IMR-90 (cell line): ENCODE measurements around the gene CADM3. TPM values are rescaled to one million over a fixed set of nuclear protein-coding genes. Genes with fewer than 3 reads are reported as not detected.

Experiments used
- ATAC-seq: fragments of 200-7000 bp; cut with Tn5 transposase; 2 replicates; pipeline ENCODE4 v1.9.1; 2020; ENCODE audit warnings: low read depth, mild to moderate bottlenecking, moderate library complexity
- Bru-seq: library from RNA; stranded (reverse); fragments of 400-500 nt; gene quantifications from one replicate; lab custom pipeline; 2021; lab: Mats Ljungman, UMichigan
- BruChase-seq, 2 experiments: library from RNA; stranded (reverse); fragments of 400-500 nt; gene quantifications; one replicate each; lab custom pipeline; 2021; lab: Mats Ljungman, UMichigan
- BruUV-seq: library from RNA; stranded (reverse); fragments of 400-500 nt; replicated peaks from 2 replicates; lab custom pipeline; 2021; lab: Mats Ljungman, UMichigan
- CTCF ChIA-PET: fragments of 300-600 bp; formaldehyde crosslinking; extraction: SDS; loops from one replicate; lab custom pipeline; 2021; ENCODE audit warnings: antibody characterized with exemption; lab: Yijun Ruan, JAX
- POLR2A ChIA-PET: fragments of 300-600 bp; sonication (Branson Sonifier 250); formaldehyde crosslinking; loops from one replicate; lab custom pipeline; 2022; ENCODE audit warnings: antibody characterized with exemption; ENCODE audit not compliant: unreplicated experiment; lab: Charles Lee
- DNase-seq: peaks from one replicate; pipeline ENCODE4 v3.0.0; 2013
- H2AFZ ChIP-seq: replicated peaks from 2 replicates; pipeline ENCODE3; 2013; ENCODE audit warnings: low read length, mild to moderate bottlenecking; ENCODE audit not compliant: poor library complexity
- H2AK5ac ChIP-seq: 2 replicates; pipeline ENCODE4 v1.6.1; 2013; ENCODE audit warnings: low read depth, low read length, inconsistent platforms
- H2AK9ac ChIP-seq: replicated peaks from 2 replicates; pipeline ENCODE3; 2013; ENCODE audit warnings: mild to moderate bottlenecking, low read depth, low read length, moderate library complexity; ENCODE audit not compliant: poor library complexity
- H2BK120ac ChIP-seq: 2 replicates; pipeline ENCODE4 v1.6.1; 2013; ENCODE audit warnings: low read depth, low read length, inconsistent platforms
- H2BK15ac ChIP-seq: 3 replicates; pipeline ENCODE4 v1.6.1; 2013; ENCODE audit warnings: low read depth, low read length, inconsistent platforms
- H2BK20ac ChIP-seq: 2 replicates; pipeline ENCODE4 v1.6.1; 2013; ENCODE audit warnings: low read depth, mild to moderate bottlenecking, inconsistent platforms, low read length, moderate library complexity
- H2BK5ac ChIP-seq: 2 replicates; pipeline ENCODE4 v1.6.1; 2013; ENCODE audit warnings: mild to moderate bottlenecking, low read depth, low read length, inconsistent platforms; ENCODE audit not compliant: poor library complexity, severe bottlenecking
- H3K14ac ChIP-seq: replicated peaks from 2 replicates; pipeline ENCODE4 v1.6.1; 2013; ENCODE audit warnings: low read depth, low read length, inconsistent platforms
- H3K18ac ChIP-seq: 2 replicates; pipeline ENCODE4 v1.6.1; 2013; ENCODE audit warnings: low read depth, low read length, control low read depth
- H3K23ac ChIP-seq: 2 replicates; pipeline ENCODE4 v1.6.1; 2013; ENCODE audit warnings: low read depth, low read length, inconsistent platforms
- H3K27ac ChIP-seq: 2 replicates; pipeline ENCODE4 v1.5.1; 2013; ENCODE audit warnings: mild to moderate bottlenecking, control low read depth, low read length; ENCODE audit not compliant: insufficient read depth
- H3K27me3 ChIP-seq: 2 replicates; pipeline ENCODE4 v1.6.1; 2013; ENCODE audit warnings: low read length; ENCODE audit not compliant: control insufficient read depth, insufficient read depth
- H3K36me3 ChIP-seq: 2 replicates; pipeline ENCODE4 v1.6.1; 2013; ENCODE audit warnings: low read length, mixed read lengths; ENCODE audit not compliant: control insufficient read depth, insufficient read depth
- H3K4ac ChIP-seq: 2 replicates; pipeline ENCODE4 v1.6.1; 2013; ENCODE audit warnings: low read depth, low read length, inconsistent platforms
- H3K4me1 ChIP-seq: 2 replicates; pipeline ENCODE4 v1.6.1; 2013; ENCODE audit warnings: low read length, mixed read lengths; ENCODE audit not compliant: control insufficient read depth, insufficient read depth
- H3K4me2 ChIP-seq: 2 replicates; pipeline ENCODE4 v1.6.1; 2013; ENCODE audit warnings: low read depth, mild to moderate bottlenecking, control low read depth, low read length, moderate library complexity
- H3K4me3 ChIP-seq: 2 replicates; pipeline ENCODE4 v1.5.1; 2013; ENCODE audit warnings: low read depth, mild to moderate bottlenecking, control low read depth, low read length, moderate library complexity; ENCODE audit not compliant: insufficient read depth
- H3K56ac ChIP-seq: 2 replicates; pipeline ENCODE4 v1.6.1; 2013; ENCODE audit warnings: low read length, inconsistent platforms; ENCODE audit not compliant: insufficient read depth; ENCODE audit errors: extremely low read depth
- H3K79me1 ChIP-seq, 2 experiments: 2 replicates each; pipeline ENCODE4 v1.6.1; 2013; ENCODE audit warnings: low read length in 2 of 2, inconsistent platforms in 1 of 2, low read depth in 1 of 2
- H3K9ac ChIP-seq: 2 replicates; pipeline ENCODE4 v1.6.1; 2013; ENCODE audit warnings: low read depth, low read length, control low read depth
- H3K9me1 ChIP-seq: 2 replicates; pipeline ENCODE4 v1.6.1; 2013; ENCODE audit warnings: low read length, inconsistent platforms; ENCODE audit not compliant: insufficient read depth
- H3K9me3 ChIP-seq: 2 replicates; pipeline ENCODE4 v1.6.1; 2013; ENCODE audit warnings: low read length; ENCODE audit not compliant: control insufficient read depth, insufficient read depth
- H4K20me1 ChIP-seq: 2 replicates; pipeline ENCODE4 v1.6.1; 2013; ENCODE audit warnings: low read length, inconsistent platforms; ENCODE audit not compliant: insufficient read depth
- H4K5ac ChIP-seq: 2 replicates; pipeline ENCODE4 v1.6.1; 2013; ENCODE audit warnings: mild to moderate bottlenecking, low read depth, low read length, control low read depth
- H4K8ac ChIP-seq, 2 experiments: 2 replicates each; pipeline ENCODE4 v1.6.1; 2013; ENCODE audit warnings: low read depth in 2 of 2, low read length in 2 of 2, control low read depth in 1 of 2, inconsistent platforms in 1 of 2
- H4K91ac ChIP-seq: 2 replicates; pipeline ENCODE4 v1.6.1; 2013; ENCODE audit warnings: low read depth, low read length, inconsistent platforms; ENCODE audit not compliant: insufficient read depth
- CTCF ChIP-seq: conservative IDR thresholded peaks from 2 replicates; pipeline ENCODE4 v1.5.1; 2012; ENCODE audit warnings: mild to moderate bottlenecking, low read depth, low read length, improper control_type of control experiment
- MXI1 ChIP-seq: IDR thresholded peaks from 2 replicates; pipeline ENCODE4 v1.6.1; 2012; ENCODE audit warnings: low read depth, mild to moderate bottlenecking, low read length, moderate library complexity, borderline replicate concordance
- POLR2A ChIP-seq: IDR thresholded peaks from 2 replicates; pipeline ENCODE4 v1.6.1; 2012; ENCODE audit warnings: mild to moderate bottlenecking, low read depth, low read length
- RCOR1 ChIP-seq: IDR thresholded peaks from 2 replicates; pipeline ENCODE4 v1.6.1; 2012; ENCODE audit warnings: mild to moderate bottlenecking, low read length, improper control_type of control experiment; ENCODE audit not compliant: insufficient replicate concordance
- RFX5 ChIP-seq: IDR thresholded peaks from 2 replicates; pipeline ENCODE4 v1.8.0; 2012; ENCODE audit warnings: low read depth, mild to moderate bottlenecking, low read length, moderate library complexity
- SMC3 ChIP-seq: fragments of 150-350 bp; IDR thresholded peaks from 2 replicates; pipeline ENCODE4 v1.6.1; 2016; ENCODE audit warnings: low read depth, mild to moderate bottlenecking, antibody characterized with exemption, low read length, moderate library complexity
- USF2 ChIP-seq: fragments of 150-350 bp; IDR thresholded peaks from 2 replicates; pipeline ENCODE4 v1.6.1; 2017; ENCODE audit warnings: mild to moderate bottlenecking, antibody characterized with exemption, low read length, low read depth
- WGBS, 2 experiments: methylation state at CpG; one replicate each; pipeline versions ENCODE4 v1.1.5 to v1.1.7; 2013; ENCODE audit warnings: missing lambda C conversion rate in 2 of 2; ENCODE audit not compliant: insufficient read length in 1 of 2; ENCODE audit errors: extremely low coverage in 2 of 2; 5-methylcytosine and 5-hydroxymethylcytosine counted together
- dilution Hi-C: fragments of 300-500 bp; cut with HindIII; formaldehyde crosslinking; loops from one replicate; pipeline ENCODE4 v1.14.3; 2018; ENCODE audit warnings: low sequenced_read_pairs; ENCODE audit not compliant: unreplicated experiment
- in situ Hi-C: fragments of 300-500 bp; cut with MboI; formaldehyde crosslinking; loops from 3 replicates; pipeline ENCODE4 v1.14.3; 2019; ENCODE audit warnings: low sequenced_read_pairs, inconsistent platforms, mixed read lengths
- intact Hi-C: fragments of 100-400 bp; cut with micrococcal nuclease; formaldehyde crosslinking; loops from 2 replicates; pipeline ENCODE4 v1.10.0; 2022
- long read RNA-seq: library from polyadenylated mRNA; unstranded; transcript quantifications from one replicate; pipeline ENCODE4 v2.0.0, GENCODE V29; 2021; ENCODE audit not compliant: unreplicated experiment
- polyA plus RNA-seq, 3 experiments: library from polyadenylated mRNA; depleted of rRNA; stranded (reverse); fragments of >200 nt; gene quantifications; 2 replicates each; pipeline ENCODE4 v1.2.3, GENCODE V29; 2012; ENCODE audit warnings: low replicate concordance in 1 of 3
- total RNA-seq: library from RNA; depleted of rRNA; stranded (reverse); fragments of >200 nt; gene quantifications from 2 replicates; pipeline ENCODE4 v1.2.3, GENCODE V29; 2012; rRNA removed

The CADM3 gene
- total RNA-seq (not detected in 2 replicates), polyA plus RNA-seq (2012; rRNA removed) (not detected in 2 replicates), Bru-seq, nascent RNA (not detected), BruChase-seq, experiment 1, labeled RNA remaining after a 6-hour chase (not detected), BruChase-seq, experiment 2, labeled RNA remaining after a 2-hour chase (not detected)
- polyA plus RNA-seq (2012; cell fraction: cytosol; rRNA removed), result 0.01 TPM in 1 of 2 replicates, not detected in the other
- polyA plus RNA-seq (2012; cell fraction: nucleus; rRNA removed; ENCODE audit: low replicate concordance), result not detected in 2 replicates
- long read RNA-seq, partial matches to known transcripts, result 0 of 1 reads
- long read RNA-seq, other reads (novel, unspliced or antisense), result 0 of 1 reads

GRCh38 chr1:159171254-159171687 is at the start of gene CADM3:
Gene CADM3 (plus strand): TSS chr1:159171615. CDS start chr1:159171766, 151 bp downstream.
- in situ Hi-C loops, result no loop called here
- dilution Hi-C loops, result no loop called here
- H4K5ac ChIP-seq, result no peak within 1 kb of the TSS
- TF ChIP-seq RFX5 (no peak), USF2 (no peak), RCOR1 (no peak), CTCF (no peak), POLR2A (no peak), MXI1 (no peak), SMC3 (no peak)
- ChIA-PET CTCF (no interaction called here), POLR2A (no interaction called here)
- H2AK5ac ChIP-seq, result no peak within 1 kb of the TSS
- no peak within 1 kb of the TSS for H4K8ac ChIP-seq
- no peak within 1 kb of the TSS for H2BK120ac ChIP-seq
- H3K4me2 ChIP-seq, result no peak within 1 kb of the TSS
- no peaks in the 10 kb centered on the region for H3K36me3 ChIP-seq
- no peak within 1 kb of the TSS for H3K27ac ChIP-seq
- peak within 1 kb of the TSS; percentile 35 for H2AFZ ChIP-seq
- no peak within 1 kb of the TSS for H3K9ac ChIP-seq
- no peak for ATAC-seq
- no peak within 1 kb of the TSS for H4K91ac ChIP-seq
- H3K27me3 ChIP-seq, result peaks cover 23% of the 10 kb centered on the region
- no TSS peak for BruUV-seq
- no peak within 1 kb of the TSS for H2AK9ac ChIP-seq
- H3K56ac ChIP-seq, result no peak within 1 kb of the TSS
- H3K79me1 ChIP-seq, result no peaks in the 10 kb centered on the region
- no peak within 1 kb of the TSS for H3K4ac ChIP-seq
- H3K9me3 ChIP-seq, result no peaks in the 10 kb centered on the region
- no CpG with 5 or more reads among the region's 29 CpGs for WGBS, 2 experiments
- no peaks in the 10 kb centered on the region for H4K20me1 ChIP-seq
- H3K18ac ChIP-seq, result no peak within 1 kb of the TSS
- H3K4me1 ChIP-seq, result no peaks in the 10 kb centered on the region; the same call in 1 of the 2 replicates
- H3K14ac ChIP-seq, result no peak within 1 kb of the TSS
- no peak within 1 kb of the TSS for H2BK20ac ChIP-seq
- no peaks in the 10 kb centered on the region for H3K9me1 ChIP-seq
- H2BK5ac ChIP-seq, result no peak within 1 kb of the TSS
- H3K23ac ChIP-seq, result no peak within 1 kb of the TSS
- intact Hi-C loops, result no loop called here
- DNase-seq, result no peak
- no peak within 1 kb of the TSS for H3K4me3 ChIP-seq
- H2BK15ac ChIP-seq, result no peak within 1 kb of the TSS
